GM21786 (cell line): ENCODE data around the gene HECTD4.
A peak's percentile ranks its signal among the peaks of the same experiment; 100 is the strongest.
"Not testable (repeated sequence)": the region's sequence is repeated elsewhere in the genome, so short reads cannot be mapped to it uniquely, and the experiment has no call there.

Experiments used
- ATAC-seq: cut with Tn5 transposase; IDR thresholded peaks from one replicate; pipeline ENCODE4 v1.9.1; 2021; ENCODE audit not compliant: unreplicated experiment

HECTD4 gene

DNA sequence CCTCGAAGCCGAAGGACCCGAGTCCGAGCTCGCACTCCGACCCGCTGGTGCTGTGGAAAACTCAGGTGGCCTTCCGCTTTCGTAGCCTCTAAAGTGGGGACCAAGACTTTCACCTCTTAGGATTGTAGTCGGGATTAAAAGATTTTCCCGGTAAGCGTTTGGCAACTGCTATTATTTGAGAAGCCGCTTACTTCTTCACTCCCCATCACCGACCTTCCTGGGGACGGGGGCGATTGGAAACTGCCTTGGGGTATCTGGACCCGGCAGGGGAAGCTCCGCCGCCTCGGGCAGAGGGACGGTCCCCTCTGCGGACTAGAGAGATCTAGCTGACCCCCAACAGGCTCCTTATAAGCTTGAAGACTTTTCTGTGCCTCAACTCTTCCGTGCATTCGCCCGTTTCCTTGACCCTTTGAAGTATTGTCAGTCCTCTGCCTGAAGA lies 256.2 kb downstream of the HECTD4 start:
- ATAC-seq: no peak

DNA sequence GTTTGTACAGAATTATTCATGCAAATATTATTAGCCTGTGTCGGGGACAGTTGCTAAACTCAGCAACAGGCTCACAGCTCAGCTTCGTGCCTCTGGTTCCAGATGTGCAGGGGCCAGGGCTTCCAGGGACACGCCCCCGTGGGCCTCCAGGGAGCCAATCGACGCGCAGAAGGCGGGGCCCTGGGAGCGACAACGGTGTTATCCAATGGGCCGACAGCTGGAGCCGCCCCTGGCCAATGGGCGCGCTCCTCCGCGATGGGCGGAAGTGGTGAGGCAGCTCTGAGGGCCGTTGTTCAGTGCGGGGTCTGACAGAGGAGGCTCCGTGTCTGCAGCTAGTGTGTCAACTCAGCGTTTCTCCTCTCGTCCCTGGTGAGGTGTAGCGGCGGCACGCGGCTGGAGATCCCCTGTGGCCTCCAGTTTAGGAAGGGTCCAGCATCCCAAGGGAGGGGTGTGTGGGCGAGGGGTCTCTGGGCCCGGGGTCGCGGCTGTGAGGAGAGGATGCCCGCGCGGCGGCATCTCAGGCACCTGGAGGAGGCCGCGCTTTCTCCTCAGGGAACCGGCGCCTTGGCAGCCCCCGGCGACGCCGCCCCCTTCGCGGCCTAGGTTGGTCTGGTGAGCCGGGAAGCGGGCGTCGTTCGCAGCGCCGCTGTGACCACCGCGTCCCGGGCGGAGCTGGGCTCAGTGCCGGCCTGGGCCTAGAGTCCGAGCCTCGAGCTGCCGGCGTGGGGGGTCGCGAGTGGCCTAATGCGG lies 256.8 kb downstream of the HECTD4 start, which contains the start of gene TRAFD1:
TSS of gene TRAFD1 (plus strand) at position 311 of the 750 bp plus-strand sequence. CDS start 4,963 bp downstream, outside the sequence.
- ATAC-seq: peak; percentile 95

DNA sequence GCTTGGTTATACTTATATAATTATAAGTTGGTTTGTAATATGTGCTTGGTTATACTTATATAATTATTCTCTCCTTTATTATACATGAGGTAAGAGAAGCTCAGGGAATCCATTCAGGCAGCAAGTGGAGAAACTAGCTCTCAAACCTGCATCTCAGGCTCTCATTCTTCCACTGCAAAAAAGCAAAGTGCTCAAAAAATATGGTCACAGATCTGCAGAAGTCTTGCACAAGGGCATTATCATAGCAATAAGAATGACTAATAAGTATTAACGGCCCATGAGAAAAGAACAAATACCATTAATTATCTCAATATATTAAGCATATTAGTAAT lies 257.3 kb downstream of the HECTD4 start:
- no peak for ATAC-seq

DNA sequence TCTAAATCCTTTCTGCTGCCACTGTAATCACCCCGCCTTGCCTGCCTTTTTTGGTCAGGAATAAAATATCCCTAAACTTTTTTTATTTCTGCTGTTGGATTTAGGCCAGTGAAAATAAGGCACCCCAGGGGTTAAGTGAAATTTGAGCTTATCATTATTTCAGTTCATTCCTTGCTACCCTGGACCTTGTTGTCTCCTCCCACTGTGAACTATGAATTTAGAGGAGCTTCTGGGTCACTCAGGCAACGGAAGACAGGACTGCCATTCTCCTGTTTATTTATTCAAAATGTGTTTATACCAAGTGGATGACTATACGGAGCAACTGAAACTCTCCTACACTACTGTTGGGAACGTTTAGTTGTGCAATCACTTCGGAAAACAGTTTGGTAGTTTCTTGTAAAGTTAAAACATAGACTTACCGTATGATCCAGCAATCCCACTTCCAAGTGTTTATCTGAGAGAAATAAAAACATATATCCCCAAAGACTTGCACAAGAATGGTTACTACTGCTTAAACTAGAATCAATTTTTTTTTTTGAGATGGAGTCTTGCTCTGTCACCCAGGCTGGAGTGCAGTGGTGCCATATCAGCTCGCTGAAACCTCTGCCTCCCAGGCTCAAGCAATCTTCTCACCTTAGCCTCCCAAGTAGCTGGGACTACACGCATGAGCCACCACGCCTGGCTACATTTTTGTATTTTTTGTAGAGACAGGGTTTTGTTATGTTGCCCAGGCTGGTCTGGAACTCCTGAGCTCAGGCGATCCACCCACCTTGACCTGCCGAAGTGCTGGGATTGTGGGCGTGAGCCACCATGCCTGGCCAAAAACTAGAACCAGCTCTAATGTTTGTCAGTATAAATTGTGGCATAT lies 259.2 kb downstream of the HECTD4 start:
- no peak for ATAC-seq

DNA sequence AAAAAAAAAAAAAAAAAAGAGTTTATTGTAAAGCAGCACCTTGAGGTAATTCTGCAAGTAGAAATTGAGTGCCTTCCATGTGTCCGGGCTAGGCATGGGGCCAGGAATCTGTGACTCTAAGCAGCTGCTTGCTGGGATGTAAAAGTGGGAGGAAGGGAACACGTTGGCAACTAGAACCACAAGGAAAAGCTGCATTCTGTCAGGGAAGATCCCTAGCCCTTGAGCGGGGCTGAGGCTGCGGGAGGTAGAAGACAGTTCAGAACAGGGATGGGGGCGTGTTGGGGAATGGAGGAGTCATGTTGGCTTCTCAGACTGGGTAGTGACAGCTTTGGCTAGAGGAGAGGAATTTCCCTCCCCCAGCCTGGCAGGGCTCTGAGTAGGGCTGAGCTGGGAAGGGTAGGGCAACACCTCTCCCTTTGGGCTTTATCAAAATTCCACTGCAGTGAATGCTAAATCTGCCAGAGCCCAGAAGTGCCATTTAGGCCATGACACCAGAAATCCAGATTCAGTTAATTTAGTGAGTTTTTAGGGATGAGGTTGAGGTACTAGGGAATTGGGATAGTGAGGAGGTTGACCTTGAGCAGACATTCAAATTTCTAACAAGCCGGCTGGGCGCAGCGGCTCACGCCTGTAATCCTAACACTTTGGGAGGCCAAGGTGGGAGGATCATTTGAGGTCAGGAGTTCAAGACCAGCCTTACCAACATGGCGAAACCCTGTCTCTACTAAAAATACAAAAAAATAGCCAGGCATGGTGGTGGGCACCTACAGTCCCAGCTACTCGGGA lies 260.3 kb downstream of the HECTD4 start:
- no peak for ATAC-seq

DNA sequence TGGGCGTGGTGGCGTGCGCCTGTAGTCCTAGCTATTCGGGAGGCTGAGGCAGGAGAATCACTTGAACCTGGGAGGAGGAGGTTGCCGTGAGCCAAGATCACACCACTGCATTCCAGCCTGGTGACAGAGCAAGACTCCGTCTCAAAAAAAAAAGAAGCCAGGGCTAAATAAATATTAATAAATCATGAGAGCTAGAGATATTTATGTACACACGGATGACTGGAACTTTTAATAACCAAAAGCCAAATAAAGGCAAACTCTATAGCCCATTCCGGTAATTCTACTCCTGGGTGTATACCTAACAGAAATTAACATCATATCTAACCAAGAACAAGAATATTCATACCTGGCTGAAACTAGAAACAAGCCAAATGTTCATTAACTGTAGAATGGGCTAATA lies 264.5 kb downstream of the HECTD4 start:
- no peak for ATAC-seq

DNA sequence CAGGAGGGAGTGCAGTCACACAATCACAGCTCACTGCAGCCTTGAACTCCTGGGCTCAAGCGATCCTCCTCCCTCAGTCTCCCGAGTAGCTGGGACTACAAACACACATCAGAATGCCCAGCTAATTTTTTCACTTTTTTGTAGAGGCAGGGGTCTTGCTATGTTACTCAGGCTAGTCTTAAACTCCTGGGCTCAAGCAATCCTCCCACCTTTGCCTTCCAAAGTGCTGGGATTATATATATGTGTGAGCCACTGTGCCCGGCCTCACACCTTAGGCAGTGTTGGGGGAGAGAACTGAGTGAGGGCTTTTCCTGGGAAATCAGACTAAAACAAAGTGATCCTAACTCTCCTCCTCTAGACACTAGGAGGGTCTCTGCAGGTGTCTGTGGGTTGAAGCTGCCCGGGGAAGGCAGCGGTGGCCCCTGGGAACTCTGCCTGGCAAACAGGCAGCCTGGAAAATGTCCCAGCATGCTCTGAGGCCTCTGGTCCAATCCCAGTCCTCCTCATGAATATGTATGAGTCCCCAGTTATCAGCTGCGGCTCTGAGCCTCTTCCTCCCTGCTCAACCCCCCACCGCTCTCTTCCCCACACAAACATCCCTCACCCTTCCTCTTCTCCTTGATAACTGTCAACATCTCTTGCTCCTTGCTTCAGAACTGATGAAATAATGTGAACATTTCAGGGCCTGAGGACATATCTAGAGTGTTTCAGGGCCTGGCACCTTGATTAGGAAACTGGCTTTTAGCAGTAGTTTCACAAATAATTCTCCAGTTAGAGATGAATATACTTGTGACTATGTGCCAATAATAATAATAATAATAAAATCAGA lies 265.8 kb downstream of the HECTD4 start:
- no peak for ATAC-seq

DNA sequence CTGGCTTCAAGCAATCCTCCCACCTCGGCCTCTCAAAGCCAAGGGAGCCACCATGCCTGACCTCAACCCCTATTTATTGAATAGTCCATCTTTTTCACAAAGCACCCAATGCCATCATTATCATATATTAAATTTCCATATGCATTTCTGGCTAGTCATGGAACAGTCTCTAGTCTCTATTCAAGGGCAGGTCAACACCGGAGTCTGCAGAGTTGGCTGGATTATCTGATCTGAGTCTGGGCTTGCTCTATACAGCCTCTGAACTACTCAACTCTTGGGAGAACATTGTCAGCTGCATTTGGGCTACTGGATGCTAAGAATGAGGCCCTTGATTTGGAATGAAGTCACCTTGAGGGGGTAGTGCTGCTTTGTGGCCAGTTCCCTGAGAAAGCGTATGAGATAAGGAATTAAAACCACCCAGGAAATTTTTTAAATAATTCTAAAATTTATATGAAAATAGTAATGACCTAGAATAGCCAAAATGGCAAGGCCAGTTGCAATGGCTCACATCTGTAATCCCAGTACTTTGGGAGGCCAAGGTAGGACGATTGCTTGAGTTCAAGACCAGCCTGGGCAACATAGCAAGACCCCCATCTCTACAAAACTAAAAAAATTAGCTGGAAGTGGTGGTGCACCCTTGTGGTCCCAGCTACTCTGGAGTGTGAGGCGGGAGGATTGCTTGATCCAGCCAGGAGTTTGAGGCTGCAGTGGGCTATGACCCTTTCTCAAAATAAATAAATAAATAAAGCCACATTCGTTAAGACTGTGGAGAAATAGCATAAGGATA lies 266.8 kb downstream of the HECTD4 start:
- ATAC-seq: no peak

DNA sequence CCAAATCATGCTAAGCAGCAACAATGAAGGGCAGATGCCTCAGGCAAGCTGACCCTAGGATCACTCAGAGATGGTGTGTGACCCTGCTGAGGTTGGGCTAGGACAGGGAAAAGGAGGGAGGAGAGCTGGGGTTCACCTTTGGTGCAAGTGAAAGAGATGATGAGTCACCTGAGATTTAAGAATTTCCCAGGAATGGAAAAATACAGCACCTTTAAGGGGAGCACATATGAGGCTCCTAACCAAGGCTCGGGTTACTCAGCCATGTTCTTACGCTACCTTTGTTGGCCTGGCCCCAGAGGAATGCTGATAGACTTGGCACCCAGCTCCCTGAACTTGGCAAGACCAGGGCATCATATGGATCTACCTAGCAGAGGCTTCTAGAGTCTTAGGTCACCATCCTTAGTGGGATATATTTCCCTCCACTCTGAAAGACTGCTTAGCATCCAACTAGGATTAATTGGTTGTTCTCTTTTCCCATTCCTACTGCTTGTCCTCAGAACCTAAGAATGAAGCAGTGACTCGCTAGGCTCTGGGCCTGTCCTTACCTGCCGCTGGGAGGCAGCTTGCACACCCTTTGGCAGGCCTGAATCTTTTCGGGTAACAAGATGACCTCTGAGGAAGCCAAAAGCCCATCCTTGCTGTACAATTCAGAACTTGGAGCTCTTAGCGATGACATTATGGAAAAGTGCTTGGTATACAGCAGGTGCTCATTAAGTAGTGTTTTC lies 269.7 kb downstream of the HECTD4 start:
- no peak for ATAC-seq

DNA sequence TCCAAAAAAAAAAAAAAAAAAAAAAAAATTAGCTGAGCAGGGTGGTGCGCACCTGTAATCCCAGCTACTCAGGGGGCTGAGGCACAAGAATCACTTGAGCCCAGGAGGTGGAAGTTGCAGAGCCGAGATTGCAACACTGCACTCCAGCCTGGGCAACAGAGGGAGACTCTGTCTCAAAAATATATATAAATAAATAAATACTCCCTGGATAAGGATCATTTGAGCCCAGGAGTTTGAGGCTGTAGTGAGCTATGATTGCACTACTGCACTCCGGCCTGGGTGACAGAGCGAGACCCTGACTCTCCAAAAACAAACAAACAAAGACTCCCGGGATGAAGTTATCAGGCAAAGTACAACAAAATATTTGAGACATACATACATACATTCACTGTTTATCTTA lies 270.3 kb downstream of the HECTD4 start:
- ATAC-seq: no peak

DNA sequence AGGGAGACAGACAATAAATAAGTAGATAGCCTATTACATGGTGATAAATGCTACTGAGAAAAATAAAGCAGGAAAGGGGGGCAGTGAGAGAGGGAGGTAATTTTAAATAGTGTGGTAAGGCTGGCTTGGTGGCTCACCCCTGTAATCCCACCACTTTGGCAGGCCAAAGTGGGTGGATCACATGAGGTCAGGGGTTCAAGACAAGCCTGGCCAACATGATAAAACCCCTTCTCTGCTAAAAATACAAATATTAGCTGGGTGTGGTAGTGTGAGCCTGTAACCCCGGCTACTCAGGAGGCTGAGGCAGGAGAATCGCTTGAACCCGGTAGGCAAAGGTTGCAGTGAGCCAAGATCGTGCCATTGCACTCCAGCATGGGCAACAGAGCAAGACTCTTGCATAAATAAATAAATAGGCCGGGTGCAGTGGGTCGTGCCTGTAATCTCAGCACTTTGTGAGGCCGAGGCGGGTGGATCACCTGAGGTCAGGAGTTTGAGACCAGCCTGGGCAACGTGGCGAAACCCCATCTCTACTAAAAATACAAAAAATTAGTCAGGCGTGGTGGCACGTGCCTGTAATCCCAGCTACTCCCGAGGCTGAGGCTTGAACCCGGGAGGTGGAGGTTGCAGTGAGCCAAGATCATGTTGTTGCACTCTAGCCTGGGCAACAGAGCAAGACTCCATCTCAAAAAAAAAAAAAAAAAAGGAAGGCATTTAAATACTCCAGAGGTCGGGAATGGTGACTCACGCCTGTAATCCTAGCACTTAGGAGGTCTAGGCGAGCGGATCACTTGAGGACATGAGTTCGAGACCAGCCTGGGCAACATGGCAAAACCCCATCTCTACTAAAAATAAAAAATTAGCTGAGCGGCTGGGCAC lies 271.2 kb downstream of the HECTD4 start:
- not testable (repeated sequence) for ATAC-seq
